IPS DF 4.7 (cell line): ENCODE measurements around the gene BTK.

Experiments
- DNase-seq: peaks from one replicate; pipeline ENCODE4 v3.0.0-alpha.2; 2013; ENCODE audit warnings: low spot score; ENCODE audit errors: extremely low read depth

BTK gene

DNA sequence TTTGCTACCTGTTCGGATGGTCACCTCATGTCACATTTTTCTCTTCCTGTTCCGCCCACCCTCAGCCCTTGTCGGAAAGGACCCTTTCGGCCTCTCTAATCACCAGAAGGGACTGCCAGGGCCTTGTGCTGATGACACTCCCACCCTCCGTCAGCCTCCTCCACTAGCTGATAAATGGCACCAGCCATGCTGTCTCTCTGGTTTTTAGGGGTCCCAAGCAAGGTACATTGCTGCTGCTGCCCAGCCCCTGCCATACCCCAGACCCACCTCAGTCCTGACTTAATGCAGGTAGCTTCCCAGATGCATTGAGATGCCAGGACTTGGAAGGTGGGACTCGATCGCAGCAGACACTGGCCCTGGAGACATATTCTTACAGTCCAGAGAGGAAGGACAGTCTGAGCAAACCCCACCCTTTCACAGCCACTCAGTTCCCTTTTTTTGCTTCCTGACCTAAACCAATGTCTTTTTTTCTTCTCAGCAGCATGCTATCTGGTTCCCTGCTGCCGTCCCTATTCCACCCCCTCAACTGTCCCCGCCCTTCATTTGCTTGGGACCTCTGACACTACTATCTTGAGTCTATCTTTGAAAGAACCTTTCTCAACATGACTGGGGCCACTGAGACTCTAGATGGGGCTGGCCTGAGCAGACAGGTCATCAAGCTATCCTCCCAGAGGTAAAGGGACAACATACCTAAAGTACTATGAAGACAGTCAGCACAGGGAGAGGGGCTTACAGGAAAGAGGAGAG, at the start of gene BTK:
Gene BTK (minus strand): TSS at position 397 of the 747 bp plus-strand sequence. CDS start 10,907 bp downstream, outside the sequence.
- no peak for DNase-seq

DNA sequence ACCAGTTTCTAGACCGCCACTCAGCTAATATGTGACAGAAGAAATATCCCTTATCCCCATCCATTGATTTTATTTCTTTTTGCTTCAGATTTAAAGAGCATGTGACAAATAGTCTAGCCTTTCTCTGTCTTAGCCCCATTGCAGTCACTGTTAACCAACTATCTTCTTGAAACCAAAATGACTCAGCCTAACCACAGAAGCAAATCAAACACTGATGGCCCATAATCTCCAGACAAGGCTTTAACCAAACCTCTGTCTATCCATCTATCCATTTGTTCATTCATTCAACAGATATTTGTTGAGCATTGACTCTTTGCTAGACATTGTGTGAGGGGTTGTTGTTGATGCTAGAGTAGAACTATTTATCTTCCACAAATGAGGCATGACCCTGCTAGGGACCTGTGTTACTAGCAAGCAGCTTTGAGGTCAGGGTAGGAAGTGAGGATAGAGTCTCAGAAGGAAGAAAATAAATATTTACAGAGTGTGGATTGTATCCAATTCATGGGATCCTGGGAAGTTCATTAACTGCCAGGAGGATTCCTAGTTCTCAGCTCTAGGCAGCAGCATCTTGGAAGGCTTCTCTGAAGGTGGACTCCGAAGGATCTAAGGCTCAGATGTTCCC, 44.6 kb upstream of the BTK start:
- DNase-seq, result no peak

GRCh38 chrX:101429934-101430333, 43.9 kb upstream of the BTK start:
- DNase-seq, result no peak

- DNase-seq, result no peak
Measured at GRCh38 chrX:101427954-101428353, 42.0 kb upstream of the BTK start.

DNA sequence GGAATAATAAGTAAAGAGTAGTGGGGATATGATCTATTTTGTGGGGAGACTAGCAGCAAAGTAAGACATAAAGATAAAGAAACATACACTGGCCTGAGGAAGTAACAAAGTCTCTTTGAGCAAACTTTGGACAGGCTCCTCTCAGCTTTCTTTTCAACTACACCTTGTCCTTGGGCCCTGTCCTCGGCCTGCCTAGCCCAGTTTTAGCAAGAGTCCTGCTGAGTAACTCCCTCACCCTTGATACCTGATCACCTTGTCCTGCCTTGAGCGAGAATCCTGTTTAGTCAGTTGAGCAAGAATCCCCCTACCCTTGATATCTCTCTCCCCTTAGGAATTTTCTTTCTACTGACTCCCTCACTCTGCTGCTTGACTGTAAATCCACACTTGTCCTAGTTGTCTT, 33.5 kb upstream of the BTK start:
- DNase-seq, result no peak

GRCh38 chrX:101417981-101418841, 32.2 kb upstream of the BTK start:
- no peak for DNase-seq

DNA sequence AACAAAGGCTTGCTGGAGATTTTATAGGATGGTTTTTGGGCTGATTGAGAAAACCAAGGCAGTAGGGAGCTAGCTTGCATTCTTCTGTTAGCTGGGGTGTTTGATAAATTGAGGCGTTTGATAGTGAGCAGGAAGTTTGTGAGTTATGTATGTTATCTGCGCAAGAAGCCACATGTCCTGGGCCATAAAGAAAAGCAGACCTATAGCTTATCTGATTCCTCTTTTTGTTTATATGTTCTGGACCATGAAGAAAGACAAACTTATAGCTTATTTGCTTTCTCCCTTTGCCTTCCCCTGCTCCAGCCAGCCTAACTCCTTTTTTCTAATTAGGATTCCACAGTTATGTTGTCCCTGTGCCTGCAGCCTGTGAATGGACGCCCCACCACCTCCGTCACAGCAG, 31.2 kb upstream of the BTK start:
- DNase-seq, result no peak

DNA sequence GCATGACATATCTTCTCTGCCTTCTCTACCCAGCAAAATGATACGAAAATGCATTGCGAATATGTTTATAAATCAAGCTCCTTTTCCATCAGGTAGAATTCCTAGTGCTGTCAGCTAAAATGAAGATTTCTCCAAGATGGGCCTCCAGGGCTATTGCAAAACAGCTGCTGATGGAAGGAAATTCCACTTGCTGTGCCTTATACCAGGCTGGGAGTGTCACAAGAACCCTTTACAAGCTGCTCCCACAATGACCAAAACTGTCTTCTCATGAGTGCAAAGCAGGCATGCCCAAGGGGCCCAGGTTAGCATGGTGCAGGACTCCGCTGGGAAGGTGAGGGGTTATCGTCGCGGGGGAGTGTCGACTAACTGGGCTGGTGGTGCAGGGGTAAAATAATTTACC, 30.7 kb upstream of the BTK start:
- DNase-seq, result no peak

DNA sequence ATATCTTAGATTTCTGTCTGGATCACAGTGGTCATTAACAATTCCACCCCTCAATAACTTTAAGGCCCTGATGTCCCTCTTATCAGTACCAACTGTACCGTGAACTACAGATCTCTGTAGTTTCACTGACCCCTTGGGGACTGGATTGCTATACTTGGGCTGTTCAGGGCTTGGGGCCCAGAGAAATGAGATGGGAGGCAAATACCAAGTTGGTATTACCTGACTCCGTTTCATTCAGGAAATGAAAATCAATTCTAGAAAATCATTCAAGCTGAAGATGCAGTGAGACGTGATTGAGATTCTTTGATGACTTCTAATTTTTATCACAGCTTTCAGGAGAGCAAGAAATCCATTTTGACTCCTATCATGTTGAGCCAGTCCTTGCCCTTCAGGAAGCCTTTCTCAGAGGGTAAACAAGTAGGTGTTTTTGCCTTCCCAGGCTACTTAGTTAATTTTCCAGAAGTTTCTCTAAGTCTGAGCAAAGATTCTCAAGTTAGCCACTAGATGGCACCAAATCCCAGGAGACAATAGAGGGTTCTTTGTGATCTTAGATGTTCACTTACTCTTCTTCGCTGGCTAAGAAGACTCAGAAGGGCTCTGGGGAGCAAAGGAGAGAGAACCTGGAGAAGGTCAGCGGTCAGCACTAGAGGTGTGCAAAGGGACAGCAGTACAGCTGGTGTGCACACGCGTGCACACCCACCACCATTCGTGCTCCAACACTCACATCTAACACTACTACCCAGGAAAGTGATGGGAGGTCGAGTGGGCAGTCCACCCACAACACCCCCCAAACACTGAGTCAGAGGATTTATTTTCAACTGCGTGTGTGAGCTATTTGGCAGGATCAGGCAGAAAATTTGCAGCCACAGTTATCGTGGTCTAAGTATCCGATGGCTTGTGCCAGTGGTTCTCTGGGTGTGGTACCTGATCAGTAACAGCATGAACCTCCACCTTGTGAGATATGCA, 29.5 kb upstream of the BTK start:
- DNase-seq, result no peak

DNA sequence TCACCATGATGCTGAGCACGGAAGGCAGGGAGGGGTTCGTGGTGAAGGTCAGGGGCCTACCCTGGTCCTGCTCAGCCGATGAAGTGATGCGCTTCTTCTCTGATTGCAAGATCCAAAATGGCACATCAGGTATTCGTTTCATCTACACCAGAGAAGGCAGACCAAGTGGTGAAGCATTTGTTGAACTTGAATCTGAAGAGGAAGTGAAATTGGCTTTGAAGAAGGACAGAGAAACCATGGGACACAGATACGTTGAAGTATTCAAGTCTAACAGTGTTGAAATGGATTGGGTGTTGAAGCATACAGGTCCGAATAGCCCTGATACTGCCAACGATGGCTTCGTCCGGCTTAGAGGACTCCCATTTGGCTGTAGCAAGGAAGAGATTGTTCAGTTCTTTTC, 26.0 kb upstream of the BTK start:
- no peak for DNase-seq

GRCh38 chrX:101410461-101410860, 24.5 kb upstream of the BTK start:
- no peak for DNase-seq

DNA sequence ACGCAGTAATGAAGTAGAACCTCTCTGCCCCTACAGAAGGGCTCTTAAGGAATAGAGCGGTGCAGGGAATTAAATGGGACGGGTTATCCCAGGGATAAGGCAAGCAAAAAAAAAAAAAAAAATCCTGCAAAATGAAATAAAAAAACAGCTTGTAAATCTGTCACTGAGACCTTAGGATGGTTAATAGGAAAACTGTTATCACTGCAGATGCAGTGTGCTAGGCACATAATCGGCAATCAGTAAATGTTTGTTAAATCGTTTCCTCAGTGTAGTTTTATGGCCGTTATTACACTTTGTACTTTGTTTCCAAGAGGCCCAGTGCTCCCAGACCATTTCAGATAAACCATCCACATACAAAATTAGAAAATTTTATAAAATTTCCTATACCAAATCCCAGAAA, 23.1 kb upstream of the BTK start:
- no peak for DNase-seq

DNA sequence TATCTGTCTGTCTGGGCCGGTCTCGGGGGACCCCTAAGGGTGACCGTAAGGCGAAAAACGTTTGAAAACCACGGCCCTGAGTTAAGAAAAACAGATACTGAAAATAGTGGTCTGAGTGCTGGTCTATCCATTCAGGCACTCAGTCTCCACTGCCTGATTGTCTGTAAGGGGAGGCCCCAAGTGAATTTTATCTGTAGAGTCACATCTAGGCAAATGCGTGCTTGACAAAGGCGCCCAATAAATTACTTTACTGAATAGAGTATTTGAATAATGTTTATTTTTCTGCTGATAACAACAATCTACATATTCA, 22.5 kb upstream of the BTK start:
- no peak for DNase-seq

DNA sequence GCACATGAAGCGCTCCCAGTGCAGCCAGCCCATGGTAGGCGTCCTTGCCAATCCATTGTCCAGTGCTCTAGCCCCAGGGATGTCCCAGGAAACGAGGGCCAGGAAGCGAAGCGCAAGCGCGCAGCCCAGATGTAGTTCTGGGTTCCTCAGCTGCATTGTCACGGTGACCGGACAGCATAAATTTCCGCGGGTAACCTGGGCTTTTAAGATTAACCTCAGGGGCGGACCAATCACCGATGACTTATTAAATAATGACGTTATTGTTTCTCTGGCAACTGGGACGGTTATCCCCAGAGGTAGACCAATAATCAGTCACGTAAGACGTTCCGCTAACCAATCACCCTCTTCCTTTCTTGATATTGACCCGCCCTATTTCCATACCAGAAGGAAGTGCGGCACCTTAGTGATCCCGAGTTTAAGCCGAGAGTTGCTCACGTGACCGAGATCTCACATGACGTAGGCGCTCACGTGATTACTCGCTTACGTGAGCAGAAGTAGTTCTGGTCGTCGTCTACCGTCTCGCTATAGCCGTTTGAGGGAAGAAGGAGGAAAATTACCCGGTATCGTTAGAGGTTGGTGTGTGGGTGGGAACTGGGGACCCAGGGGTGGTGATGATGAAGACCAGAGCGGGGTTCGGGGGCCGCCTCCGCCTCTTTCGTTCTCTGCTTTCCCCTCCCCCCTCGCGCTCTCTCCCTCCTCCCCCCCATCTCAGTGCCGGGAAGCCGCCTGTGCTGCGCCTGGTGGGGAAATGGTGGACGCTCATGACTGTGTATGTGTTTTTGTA, 21.9 kb upstream of the BTK start, which contains the start of the genes GLA and HNRNPH2:
Gene GLA (minus strand): TSS at position 178 of the 784 bp plus-strand sequence. CDS start 22 bp downstream, at position 156.
Gene HNRNPH2 (plus strand): TSS at position 475 of the 784 bp plus-strand sequence. CDS start 3,767 bp downstream, outside the sequence.
- DNase-seq, result peak; percentile 90

DNA sequence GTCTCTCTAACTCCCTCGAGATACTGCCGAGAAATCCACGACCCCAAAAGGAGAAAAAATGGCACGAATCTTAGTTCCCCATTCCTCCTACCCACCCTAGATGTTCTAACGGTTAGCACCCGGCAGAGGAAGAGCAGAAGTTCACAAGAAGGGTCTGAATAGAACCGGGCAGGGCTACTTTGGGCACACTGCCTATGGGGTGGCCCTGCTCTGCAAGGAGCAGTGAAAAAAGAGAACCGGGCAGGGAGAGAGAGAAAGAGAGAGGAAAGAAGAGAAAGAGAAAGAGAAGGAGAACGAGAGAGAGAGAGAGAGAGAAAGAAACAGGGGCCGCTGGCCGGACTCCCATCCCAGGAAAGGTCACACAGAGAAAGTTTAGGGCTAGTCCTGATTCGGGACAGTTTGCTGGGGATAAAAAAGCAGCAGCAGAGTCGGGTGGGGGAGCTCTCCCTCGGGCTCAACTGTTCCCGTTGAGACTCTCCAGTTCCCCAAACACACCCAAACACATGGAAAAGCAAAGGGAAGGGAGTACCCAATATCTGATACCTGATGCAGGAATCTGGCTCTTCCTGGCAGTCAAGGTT, 21.3 kb upstream of the BTK start:
- no peak for DNase-seq

GRCh38 chrX:101399825-101400224, 13.8 kb upstream of the BTK start:
- no peak for DNase-seq

- no peak for DNase-seq
Measured at GRCh38 chrX:101398694-101399093, 12.7 kb upstream of the BTK start.

- no peak for DNase-seq
Measured at GRCh38 chrX:101397779-101398178, 11.8 kb upstream of the BTK start.

DNA sequence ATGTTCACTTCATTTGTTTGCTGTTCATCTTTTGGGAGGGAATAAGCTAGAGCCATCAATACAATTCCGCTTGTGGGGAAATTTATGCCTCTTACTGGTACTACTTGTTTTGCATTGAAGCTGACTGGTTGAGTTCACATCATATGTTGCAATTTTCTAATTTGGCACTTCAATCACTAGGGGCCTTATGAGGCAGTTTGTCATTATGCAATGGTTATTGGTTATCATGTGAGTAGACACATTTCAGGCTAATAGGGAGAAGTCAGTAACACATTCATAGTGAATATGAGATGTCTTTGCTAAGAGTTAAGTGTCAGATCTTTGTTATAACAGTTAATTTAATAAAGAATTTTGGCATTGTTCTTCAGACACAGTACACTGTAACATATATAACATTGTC, 9.8 kb upstream of the BTK start:
- DNase-seq, result no peak

DNA sequence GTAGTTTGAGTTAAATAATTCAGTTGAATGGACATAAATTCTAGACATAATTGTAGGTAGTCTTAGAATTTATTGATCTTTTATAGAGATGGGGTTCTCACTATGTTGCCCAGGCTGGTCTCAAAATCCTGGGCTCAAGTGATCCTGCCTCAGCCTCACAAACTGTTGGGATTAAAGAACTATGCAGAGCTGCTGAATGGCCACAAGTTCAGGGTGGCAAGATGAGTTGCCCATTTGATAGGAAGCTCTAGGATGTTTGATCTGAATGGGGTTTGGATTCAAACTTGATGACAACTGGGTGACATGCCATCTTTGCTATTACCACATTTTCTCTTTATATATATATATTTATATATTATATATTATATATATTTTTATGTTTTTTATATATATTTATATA, 8.4 kb upstream of the BTK start:
- DNase-seq, result no peak
